Pulmonary artery endothelial cell (primary cell): Measurements from ENCODE around the gene GRAMD4. TPM values are rescaled to one million over a fixed set of nuclear protein-coding genes. Genes with fewer than 3 reads are reported as not detected.

Source experiments
- DNase-seq: peaks from one replicate; pipeline ENCODE4 v3.0.0-alpha.2; 2011; ENCODE audit warnings: low read depth, low spot score
- total RNA-seq: library from RNA; depleted of rRNA; stranded (reverse); fragments of >200 nt; gene quantifications from 2 replicates; pipeline ENCODE4 v1.2.3, GENCODE V29; 2014

GRAMD4 gene
- total RNA-seq, 1 donor from 2014 or later, result 21.0 TPM

DNA sequence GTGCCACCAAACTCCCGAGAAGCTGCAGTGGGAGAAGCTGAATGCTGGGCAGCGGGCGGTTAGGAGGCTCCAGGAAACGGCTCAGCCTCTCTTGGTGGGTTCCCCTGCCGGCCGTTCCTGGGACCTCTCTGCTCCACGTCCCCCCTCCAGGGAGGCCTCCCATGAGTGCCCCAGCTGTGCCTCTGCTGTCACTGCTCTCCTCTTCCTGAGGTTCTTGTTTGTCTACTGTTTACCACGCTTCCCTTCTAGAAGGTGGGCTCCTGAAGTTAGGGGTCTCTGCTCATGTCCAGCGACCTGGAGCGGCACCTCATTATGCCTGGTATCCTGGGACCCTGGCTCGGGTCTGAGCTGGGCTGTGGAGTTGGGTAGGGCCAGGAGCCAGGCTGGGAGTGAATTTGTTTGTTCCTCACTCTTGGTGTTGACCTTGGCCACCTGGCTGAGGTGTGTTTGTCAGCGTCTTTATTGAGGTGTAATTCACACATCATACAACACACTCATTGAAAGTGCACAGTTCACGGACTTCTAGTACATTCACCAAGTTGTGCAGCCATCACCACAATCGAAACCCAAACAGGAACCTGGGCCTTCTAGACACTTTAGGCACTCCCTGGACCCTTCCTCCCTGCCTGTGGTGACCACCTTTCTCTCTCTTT lies 37.8 kb upstream of the GRAMD4 start:
- DNase-seq, result no peak

DNA sequence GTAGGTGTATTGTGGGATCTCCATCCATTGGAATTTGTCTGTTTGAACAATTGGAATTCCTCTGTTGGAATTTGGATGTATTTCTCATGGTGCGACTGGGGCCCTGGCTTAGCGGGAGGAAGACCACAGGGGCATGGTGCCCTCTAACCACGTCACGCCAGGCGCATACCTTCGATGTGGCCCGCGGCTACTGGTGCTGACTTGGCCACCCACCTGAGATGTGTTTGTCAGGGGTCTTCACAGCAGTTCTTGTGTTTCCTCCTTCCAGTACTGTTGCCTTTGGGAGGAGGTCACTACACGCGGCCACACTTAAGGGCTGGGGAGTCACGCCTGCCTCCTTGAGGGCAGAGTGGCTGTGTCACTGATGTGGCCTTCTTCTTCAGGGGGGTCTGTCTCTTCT lies 36.6 kb upstream of the GRAMD4 start:
- DNase-seq, result no peak

DNA sequence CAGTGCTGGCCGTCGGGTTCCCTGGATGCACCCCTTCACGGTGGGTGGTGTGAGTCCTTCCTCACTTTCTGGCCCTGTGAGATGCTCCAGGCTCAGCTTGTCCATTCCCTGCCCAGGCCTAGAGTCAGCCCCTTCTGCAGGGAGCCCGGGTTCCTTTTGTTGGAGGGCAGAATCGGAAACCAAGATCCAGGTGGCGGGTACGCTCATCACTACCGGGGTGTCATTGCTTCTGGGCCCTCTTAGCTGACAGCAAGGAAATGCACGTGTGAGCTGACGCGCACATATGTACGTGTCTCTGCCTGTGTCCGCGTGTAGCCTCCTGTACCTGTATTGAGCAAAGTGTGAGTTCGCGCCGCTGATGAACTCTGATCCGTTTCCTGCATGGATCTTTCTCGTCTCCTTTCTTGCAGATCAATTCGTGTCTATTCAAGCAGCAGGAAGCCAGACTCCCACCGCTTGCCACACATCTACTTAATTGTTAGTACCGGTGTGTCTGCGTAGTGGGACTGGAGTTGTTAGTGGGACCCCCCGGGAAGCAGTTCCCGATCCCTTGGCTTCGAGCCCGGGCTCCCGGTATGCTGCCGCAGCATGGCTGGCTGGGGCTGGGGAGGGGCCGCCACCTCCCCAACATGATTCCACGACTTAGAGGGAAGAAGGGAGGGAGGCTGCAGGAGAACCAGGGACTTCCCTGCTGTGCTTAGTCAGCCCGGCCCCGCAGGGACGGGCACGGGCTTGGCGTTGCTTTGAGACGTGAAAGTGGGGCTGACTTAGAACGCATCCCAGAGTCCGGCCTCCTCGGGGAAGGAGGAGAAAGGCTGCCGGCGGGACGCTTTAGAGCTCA lies 35.9 kb upstream of the GRAMD4 start:
- no peak for DNase-seq

DNA sequence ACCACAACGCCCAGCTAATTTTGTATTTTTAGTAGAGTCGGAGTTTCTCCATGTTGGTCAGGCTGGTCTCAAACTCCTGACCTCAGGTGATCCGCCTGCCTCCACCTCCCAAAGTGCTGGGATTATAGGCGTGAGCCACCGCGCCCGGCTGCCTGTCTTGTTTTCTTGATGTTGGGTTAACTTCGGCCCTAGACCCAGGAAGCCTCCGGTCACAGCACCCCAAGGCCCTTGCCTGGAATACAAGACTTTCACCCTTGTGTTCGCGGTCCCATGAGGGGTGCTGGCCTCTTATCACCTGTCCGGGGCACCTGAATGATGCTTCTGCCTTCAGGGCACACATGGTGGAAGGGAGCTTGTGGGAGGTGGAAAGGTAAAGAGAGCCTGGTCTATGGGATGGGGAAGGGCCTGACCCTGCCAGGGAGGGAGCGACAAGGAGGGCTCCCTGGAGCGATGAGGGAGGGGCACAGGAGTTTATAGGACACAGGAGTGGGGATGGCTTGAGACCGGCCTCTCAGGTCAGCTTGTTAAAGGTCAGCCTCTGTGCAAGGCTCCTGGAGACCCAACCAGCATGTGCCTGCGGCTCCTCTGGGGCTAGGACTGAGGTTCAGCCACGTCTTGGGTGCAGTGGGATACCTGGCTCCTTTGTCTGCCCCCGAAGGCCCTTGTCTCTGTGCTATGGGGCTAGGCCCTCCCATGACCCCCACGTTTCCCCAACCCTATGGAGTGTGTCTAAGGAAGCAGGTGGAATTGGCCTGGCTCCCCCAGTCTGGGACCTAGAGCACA lies 34.7 kb upstream of the GRAMD4 start:
- DNase-seq, result no peak

DNA sequence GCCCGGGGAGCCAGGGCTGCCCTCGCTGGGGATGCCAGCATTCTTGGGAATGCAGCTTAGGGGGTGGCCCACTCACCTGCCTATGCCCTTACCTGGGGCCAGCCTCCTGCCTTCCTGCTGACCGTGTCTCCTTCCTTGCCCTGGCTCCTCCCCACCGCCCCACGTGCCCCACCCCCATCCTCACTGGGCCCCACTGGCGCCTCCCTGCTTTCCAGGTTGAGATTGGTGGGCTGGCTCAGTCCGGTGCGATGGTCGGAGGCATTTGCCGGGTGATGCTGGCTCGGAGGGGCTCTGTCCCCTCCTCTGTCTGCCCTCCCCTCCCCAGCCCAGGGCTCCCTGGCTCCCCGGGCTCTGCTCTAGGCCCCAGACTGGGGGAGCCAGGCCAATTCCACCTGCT lies 34.1 kb upstream of the GRAMD4 start:
- no peak for DNase-seq

DNA sequence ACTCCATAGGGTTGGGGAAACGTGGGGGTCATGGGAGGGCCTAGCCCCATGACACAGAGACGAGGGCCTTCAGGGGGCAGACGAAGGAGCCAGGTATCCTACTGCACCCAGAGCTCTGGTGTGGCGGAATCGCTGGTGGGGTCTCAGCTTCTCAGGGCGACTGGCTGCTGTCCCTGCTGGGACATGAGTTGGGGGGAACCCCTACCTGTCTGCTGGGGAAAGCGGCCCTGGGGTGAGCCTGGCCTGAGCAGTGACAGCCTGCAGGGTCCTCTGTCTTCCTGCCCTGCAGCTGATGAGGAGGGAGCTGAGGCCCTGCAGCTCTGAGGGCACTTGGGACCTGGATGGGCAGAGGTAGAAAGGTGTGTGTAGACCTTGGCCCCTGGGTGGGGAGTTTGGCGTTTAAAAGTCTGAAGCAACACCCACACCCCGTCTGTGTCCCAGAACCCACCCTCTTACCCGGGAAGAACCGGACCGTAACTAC lies 33.6 kb upstream of the GRAMD4 start:
- DNase-seq, result no peak

DNA sequence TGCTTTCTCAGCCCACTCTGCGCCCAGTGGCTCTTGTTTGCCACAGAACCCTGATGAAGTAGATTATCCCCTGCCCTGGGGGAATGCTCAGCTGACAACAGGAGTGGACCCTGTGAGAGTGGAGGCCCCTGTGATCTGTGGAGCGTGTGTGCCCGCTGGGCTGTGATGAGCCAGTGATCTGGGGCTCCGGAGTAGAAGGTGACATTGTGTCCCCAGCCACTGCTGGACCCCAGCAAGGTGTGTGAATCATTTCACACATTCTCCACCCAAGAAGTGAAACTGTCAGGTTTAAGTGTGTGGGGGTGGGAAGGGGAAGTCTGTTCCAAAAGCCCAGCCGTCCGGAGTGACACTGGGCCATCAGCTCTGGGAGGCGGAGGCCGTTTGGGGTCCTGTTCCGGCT lies 33.1 kb upstream of the GRAMD4 start:
- no peak for DNase-seq

DNA sequence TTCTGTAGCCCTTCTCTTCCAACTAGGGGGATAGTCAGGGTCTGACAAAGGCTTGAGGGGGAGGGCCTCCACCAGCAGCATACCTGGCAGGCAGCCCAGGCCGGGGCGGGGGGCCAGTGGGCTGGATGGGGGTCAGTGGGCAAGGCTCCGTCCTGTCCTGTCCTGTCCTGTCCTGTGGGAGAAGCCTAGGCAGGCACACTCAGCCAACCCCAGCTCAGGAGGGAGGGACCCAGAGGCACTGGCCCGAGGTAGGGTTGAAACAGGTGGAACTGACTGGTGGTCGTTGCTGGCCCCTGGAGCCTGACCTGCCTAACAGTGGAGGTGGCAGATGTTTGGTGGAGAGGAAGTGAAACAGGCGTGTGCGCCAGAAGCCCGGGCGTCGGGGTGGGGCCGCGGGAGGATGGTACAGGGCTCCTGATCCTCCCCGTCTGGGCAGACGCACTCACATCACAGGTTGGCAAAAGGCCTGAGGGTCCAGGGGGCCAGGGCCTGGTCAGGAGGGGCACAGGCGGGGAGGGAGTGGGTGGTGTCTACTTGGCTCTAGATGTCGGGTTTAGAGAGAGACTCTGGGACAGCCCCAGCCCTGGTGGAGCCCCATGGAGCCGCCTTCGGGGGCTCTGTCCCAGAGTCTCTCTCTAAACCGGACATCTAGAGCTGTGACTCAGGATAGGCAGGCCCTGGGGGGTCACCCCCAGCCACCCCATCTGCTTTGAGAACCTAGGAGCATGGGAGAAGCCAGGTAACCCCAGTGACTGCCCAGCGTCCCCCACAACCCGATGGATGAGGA lies 32.5 kb upstream of the GRAMD4 start:
- DNase-seq, result no peak

DNA sequence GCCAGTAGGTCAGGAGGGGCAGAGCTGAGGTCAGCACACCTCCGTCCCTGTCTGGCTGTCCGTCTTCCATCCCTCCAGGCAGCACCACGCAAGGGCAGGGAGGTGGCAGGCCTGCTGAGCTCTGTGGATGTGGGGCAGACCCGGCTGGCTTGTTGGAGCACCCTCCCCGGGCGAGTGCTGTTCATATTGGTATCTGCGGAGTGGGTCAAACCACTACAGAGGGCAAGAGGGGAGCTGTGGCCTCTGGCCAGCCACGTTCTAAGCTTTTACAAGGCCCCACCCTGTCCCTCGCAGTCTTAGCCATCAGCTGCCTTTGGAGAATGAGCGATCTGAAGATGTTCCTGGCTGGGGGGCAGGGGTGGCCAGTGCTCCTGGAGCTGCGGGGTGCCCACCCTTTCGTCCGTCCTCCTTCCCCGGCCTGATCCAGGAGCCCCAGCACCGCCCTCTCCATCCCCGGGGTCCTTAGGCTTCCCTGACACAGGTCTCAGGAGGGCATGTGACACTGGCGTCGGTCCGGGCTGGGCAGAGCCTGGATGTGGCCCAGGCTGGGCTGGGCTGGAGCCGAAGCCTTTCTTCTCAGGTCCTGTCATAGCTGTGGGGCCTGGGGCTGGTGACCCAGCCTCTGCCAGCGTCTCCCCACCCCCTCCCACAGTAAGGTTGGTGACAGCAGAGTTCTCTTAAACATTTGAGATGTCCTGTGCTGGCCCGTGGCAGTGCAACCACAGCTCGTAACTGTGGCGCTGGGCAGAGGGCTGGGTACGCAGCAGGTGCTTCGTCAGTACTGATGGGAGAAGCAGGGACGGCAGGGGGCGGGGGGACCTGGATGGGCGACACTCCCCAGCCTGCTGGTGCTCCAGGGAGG lies 31.7 kb upstream of the GRAMD4 start:
- DNase-seq, result no peak

DNA sequence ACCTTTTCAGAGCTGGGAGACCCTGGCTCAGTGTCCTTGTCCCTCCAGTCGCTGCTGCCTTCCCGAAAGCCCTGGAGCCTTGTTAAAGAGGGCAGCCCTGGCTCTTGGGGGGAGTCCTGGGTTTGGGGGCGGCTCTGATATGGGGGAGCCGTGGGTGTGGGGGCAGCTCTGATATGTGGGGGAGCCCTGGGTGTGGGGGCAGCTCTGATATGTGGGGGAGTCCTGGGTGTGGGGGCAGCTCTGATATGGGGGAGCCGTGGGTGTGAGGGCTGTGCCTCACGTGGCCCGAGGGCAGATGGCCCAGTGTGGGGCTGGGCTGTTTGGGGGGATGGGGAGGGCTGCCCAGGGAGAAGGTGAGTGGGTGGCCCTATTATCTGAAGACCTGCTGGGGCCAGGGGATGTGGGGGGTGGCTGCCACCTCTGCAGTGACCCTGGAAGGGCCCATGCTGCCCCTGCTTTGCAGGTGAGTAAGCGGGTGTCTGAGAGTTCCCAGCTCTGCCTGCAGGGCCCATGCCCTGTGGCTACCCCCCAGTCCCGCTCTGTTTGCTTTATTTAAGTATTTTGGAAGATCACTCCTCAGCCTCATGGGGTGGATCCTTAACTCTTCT lies 30.9 kb upstream of the GRAMD4 start:
- DNase-seq, result no peak

DNA sequence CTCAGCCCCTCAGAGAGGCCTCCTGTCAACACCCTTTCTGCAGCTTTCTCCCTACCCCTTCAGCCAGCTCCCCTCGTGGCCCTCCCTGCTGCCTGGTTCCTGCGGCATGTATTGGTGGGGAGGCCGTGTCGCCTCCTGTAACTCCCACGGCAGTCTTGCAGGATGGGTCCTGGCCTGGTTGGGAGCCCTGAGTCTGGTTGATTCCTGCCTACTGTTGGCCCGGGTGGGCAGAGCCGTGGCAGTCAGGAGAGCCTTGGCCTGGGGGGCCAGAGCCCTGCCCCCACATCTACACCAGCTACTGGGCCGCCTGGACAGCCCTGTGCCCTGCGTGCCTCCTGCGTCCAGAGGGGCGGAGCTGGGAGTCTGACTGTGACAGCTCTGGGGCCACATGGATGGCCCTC lies 30.3 kb upstream of the GRAMD4 start:
- no peak for DNase-seq

DNA sequence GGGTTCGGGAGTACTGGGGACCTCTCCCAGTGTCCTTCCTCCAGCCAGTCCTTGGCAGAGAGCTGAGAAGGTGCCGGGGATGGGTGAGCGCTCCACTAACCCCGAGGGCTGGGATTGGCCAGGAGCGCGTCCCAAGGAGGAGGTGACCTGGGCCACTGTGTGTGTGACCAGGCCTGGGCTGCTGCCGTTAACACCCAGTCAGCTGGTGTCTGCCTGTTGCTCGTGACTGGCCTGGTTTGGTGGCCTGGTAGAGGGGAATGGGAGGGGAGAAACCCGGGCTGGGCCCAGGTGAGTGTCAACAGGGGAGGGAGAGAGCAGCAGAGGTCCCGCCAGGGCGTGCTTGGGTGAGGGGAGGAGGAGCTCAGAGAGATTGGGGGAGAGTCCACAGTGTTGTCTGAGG lies 29.9 kb upstream of the GRAMD4 start:
- DNase-seq, result no peak

DNA sequence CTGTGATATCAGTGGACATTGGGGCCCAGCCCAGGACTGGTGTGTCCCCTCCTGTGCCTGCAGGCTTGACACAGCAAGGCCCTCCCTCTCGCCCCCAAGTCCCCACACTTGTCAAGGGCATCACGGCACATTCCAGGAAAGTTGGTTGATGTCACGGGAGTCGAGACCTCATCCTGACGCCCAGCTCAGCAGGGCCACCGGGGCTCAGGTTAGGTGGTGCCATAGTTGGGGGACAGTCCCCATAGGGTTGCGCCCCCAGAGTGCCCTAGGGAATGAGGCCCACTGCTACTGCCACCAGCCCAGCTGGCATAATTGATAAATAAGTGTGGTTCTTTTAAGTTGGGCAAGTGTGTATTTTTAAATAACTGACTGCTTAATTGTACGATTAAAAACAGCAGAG lies 28.3 kb upstream of the GRAMD4 start:
- DNase-seq, result no peak

DNA sequence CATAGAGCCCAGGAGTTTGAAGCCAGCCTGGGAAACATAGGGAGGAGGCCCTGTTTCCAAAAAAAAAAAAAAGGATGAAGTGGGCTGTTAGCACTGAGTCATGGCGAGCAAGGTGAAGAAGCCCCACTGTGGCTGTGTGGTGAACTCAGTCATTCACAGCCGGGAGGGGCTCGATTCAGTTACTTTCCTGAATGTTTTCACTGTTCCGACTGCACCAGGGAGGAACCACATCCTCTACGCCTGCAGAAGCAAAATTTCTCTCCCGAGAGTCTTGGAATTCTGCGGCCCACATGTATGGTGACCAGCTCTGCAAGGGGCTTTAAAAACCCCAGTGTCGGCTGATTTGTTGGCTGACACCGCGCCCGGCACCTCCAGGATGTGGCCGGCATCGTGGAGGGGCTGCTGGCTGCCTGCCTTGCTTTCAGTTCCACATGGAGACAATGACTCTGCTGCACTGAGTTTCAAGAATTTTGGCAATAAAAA lies 27.8 kb upstream of the GRAMD4 start:
- no peak for DNase-seq

DNA sequence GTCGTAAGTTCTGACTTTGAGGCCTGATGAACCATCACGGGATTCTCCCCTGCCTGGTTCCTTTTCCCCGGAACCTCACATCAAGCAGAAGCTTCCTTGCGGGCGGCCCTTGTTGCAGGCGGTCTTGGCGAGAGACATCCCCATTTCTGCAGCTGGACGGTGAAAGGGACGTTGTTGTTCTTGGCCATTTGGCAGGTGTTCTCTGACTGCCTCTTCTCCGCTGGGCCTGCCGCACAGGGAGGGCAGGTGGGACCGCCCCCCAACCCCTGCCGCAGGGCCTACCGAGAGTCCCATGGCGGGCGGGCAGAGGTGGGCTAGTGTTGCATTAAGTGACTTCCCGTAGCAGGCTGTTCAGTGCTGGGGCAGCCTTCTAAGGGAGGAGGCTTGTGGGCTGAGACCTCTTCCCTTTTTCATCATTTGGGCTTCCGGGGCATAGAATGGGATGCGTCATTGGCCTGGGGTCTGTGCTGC lies 26.9 kb upstream of the GRAMD4 start:
- no peak for DNase-seq

DNA sequence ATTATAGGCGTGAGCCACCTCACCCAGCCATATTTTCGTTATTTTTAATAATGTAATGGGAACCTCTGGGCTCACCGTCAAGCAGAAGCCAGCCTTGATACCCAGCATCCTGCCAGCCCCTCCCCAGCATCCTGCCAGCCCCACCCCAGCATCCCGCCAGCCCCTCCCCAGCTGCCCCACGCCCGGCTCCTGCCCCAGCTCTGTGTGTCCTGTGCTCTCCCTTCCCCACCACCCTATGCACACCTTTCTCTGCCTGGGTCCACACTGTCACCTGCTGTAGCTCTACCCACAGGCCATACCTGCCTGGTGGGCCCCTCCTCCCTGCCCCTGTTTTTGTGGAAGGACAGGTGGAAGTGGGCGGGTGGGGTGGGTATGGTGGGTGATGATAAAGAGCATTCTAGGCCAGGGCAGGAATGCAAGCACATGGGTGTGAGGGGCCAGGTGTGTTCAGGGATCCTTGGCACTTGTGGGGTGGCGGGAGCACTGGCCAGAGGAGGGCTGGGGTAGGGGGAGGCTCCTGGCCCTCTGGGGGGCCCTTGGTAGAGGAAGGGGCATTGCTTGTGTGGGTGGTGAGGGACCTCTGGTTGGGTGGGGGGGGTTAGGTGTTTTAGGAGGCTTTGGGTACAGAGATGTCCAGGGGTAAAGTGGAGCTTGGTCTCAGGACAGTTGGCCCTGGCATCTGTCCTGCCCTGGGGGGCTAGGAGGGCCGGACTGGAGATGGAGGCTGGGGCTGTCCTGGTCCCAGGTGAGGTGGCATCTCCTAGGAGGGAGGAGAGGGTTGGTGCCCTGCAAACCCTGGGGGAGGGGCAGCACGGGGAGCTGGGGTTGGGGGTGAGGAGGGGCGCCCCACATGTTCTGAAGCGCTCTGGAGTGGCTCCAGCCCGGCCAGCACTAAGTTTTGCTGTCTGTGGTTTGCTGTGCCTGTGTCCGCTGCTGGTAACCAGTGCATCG lies 25.9 kb upstream of the GRAMD4 start:
- no peak for DNase-seq

DNA sequence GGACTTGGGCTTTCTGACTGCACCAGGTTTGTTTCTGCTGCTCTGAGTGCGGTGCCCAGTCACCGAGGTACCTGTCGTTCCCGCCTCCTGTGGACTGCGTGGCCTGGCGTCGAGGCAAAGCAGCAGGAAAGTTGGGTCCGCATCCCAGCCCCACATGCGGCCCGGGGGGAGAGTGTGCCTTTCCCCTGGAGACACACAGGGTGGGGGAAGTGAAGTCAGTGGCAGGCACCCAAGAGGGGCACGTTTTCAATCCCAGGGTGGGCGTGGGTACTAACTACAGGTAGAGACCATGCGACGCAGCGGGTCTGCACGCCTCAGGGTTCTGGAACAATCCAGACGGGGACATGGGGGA lies 25.3 kb upstream of the GRAMD4 start:
- no peak for DNase-seq

DNA sequence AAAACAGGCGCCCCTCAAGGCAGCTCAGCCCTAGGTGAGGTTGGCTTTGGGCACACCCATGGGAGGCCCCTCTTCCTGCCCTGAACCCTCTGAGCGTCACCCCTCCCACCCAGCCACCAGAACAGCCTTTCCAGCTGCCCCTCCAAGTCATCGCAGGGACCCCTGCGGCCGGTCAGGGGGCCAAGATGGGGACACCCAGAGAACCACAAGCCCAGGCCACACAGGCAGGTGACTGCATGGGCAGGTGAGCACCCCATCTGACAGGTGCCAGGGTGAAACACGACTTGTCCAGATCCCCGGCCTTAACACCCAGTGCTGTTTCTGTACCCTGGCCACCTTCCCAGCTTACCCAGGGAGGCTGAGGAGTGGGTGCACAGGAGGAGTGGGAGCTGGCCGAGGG lies 24.6 kb upstream of the GRAMD4 start:
- DNase-seq, result no peak

DNA sequence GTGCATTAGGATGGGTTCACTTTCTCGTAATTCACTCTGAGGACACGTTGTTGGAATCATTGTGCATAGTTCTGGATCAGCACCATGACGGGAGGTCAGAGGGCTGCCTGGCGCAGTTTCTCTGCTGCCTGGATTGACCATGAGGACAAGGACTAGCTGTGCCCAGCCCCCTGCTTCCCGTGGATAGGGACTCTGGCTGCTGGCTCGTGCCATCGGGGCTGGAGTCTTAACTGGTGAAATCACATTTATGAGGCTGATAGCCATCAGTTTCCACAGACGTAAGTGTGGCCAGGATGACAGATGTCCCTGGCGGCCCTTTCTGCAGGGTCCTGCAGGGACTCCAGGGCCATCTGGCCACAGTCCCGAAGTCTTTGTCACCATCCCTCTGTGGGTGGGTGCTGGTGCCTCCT lies 24.1 kb upstream of the GRAMD4 start:
- DNase-seq, result no peak
